Activated CD8-positive, alpha-beta T cell treated with anti-CD3 and anti-CD28 coated beads, Interleukin-2, amount 10 ng/mL, durations not matched to agents 7 days and 5 days (primary cell): Measurements from ENCODE around the gene SYTL5. TPM values are rescaled to one million over a fixed set of nuclear protein-coding genes. Genes with fewer than 3 reads are reported as not detected.

Source experiments
- ATAC-seq: fragments of 150-1000 bp; cut with Tn5 transposase; one replicate; pipeline ENCODE4 v1.10.0; 2021; ENCODE audit warnings: moderate library complexity
- CTCF ChIA-PET: fragments of 350-600 bp; sonication (Branson Sonifier 250); formaldehyde crosslinking; loops from one replicate; lab custom pipeline; 2021; ENCODE audit warnings: antibody characterized with exemption; lab: Charles Lee
- POLR2A ChIA-PET: fragments of 350-600 bp; sonication (Branson Sonifier 250); formaldehyde crosslinking; loops from one replicate; lab custom pipeline; 2021; ENCODE audit warnings: antibody characterized with exemption; lab: Charles Lee
- DNase-seq: peaks from one replicate; pipeline ENCODE4 v3.0.0-alpha.2; 2020
- H3K27ac Mint-ChIP-seq: one replicate; pipeline ENCODE4 v1.8.0; 2021; ENCODE audit warnings: mild to moderate bottlenecking, mixed read lengths
- H3K27me3 Mint-ChIP-seq: one replicate; pipeline ENCODE4 v1.8.0; 2021; ENCODE audit warnings: low read depth, mixed read lengths
- H3K36me3 Mint-ChIP-seq: one replicate; pipeline ENCODE4 v1.8.0; 2021; ENCODE audit warnings: low read depth, mixed read lengths
- H3K4me1 Mint-ChIP-seq: one replicate; pipeline ENCODE4 v1.8.0; 2021; ENCODE audit warnings: low read depth, mixed read lengths
- H3K4me3 Mint-ChIP-seq: one replicate; pipeline ENCODE4 v1.8.0; 2021; ENCODE audit warnings: mild to moderate bottlenecking, mixed read lengths
- H3K9me3 Mint-ChIP-seq: one replicate; pipeline ENCODE4 v1.8.0; 2022; ENCODE audit warnings: mixed read lengths; ENCODE audit not compliant: insufficient read depth
- total RNA-seq, 2 experiments: library from RNA; stranded (reverse); gene quantifications; one replicate each; pipeline ENCODE4 v1.2.3, GENCODE V29; 2021

The SYTL5 gene
- total RNA-seq, 2 experiments from 2014 or later = not detected

- H3K4me3 Mint-ChIP-seq = no peak overlapping the region
- H3K27me3 Mint-ChIP-seq = no peaks in the 10 kb centered on the region
- no peaks in the 10 kb centered on the region for H3K36me3 Mint-ChIP-seq
- ChIA-PET POLR2A (interaction anchor here (1.1 kb wide), 1 partner anchor 64 kb away, joined by 3 read pairs; no protein-coding TSS in a partner anchor), CTCF (interaction anchor here (1.0 kb wide), 1 partner anchor 13 kb away, joined by 3 read pairs; no protein-coding TSS in a partner anchor)
- ATAC-seq (no peak), DNase-seq (peak; percentile 21)
- no peaks in the 10 kb centered on the region for H3K9me3 Mint-ChIP-seq
- no peaks in the 10 kb centered on the region for H3K4me1 Mint-ChIP-seq
- no peak overlapping the region for H3K27ac Mint-ChIP-seq
Measured at GRCh38 chrX:37993837-37994619, 12.3 kb upstream of the SYTL5 start.

GRCh38 chrX:37995428-37995827 lies 10.9 kb upstream of the SYTL5 start:
- no peaks in the 10 kb centered on the region for H3K36me3 Mint-ChIP-seq
- H3K27ac Mint-ChIP-seq = no peak overlapping the region
- DNase-seq (no peak), ATAC-seq (no peak)
- CTCF ChIA-PET = interaction anchor here (1.0 kb wide), 1 partner anchor 14 kb away, joined by 3 read pairs; no protein-coding TSS in a partner anchor
- no peak overlapping the region for H3K4me3 Mint-ChIP-seq
- POLR2A ChIA-PET = interaction anchor here (1.1 kb wide), 1 partner anchor 65 kb away, joined by 3 read pairs; no protein-coding TSS in a partner anchor
- no peaks in the 10 kb centered on the region for H3K4me1 Mint-ChIP-seq
- H3K9me3 Mint-ChIP-seq = no peaks in the 10 kb centered on the region
- no peaks in the 10 kb centered on the region for H3K27me3 Mint-ChIP-seq

- no peaks in the 10 kb centered on the region for H3K36me3 Mint-ChIP-seq
- H3K9me3 Mint-ChIP-seq = no peaks in the 10 kb centered on the region
- no peak overlapping the region for H3K4me3 Mint-ChIP-seq
- H3K27me3 Mint-ChIP-seq = no peaks in the 10 kb centered on the region
- ChIA-PET CTCF (no interaction called here), POLR2A (no interaction called here)
- no peak overlapping the region for H3K27ac Mint-ChIP-seq
- DNase-seq (no peak), ATAC-seq (no peak)
- no peaks in the 10 kb centered on the region for H3K4me1 Mint-ChIP-seq
Measured at GRCh38 chrX:37997096-37997495, 9.3 kb upstream of the SYTL5 start.

DNA sequence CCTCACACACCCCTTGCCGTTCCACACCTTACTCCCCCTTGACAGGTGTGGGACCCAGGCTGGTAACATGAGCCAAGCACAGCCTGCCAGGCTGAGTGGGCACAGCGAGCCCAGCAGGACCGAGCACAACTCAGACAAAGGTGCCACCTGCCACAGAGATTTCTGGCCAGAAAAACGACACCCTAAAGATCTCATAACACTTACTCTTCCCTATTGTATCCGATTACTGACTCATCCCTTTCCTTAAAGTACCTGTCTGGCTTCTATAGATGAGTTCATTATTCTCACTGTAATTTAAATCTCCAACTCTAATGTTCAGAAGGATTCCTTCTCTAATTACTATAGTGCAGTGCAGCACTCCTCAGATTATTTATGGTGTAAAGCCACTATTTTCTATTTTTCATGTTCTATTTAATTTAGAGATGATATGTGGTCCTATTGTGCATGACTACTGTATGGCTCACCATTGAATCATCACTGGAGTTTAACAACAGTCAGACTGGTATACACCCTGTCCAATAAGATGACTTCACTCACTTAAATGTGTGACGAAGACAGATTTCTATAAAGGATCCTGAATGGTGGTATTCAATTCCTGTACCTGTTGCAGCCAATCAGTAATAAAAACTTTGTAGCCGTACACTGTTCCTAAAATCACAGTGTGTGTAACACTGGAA lies 7.6 kb upstream of the SYTL5 start:
- Mint-ChIP-seq H3K27ac (no peak overlapping the region), H3K27me3 (no peaks in the 10 kb centered on the region), H3K9me3 (no peaks in the 10 kb centered on the region), H3K4me3 (no peak overlapping the region), H3K4me1 (no peaks in the 10 kb centered on the region), H3K36me3 (no peaks in the 10 kb centered on the region)
- ChIA-PET CTCF (no interaction called here), POLR2A (no interaction called here)
- DNase-seq = no peak
- ATAC-seq = no peak

DNA sequence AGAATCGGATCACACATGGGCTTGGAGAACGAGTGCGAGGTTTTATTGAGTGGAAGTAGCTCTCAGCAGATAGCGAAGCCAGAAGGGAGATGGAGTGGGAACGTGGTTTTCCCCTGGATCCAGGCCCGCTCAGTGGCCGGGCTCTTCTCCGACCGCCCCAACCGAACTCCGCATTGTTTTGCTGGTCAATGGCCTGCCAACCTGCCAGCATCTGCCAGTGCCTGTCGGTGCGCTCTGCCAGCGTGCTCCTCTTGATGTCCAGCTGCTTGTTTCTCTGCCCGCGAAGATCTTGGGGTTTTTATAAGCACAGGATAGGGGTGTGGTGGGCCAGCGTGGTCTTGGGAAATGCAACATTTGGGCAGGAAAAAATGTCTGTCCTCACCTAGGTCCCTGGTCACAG lies 5.6 kb upstream of the SYTL5 start:
- no peak overlapping the region for H3K27ac Mint-ChIP-seq
- ATAC-seq = no peak
- POLR2A ChIA-PET = no interaction called here
- H3K9me3 Mint-ChIP-seq = no peaks in the 10 kb centered on the region
- no peak for DNase-seq
- H3K27me3 Mint-ChIP-seq = no peaks in the 10 kb centered on the region
- CTCF ChIA-PET = no interaction called here
- H3K4me3 Mint-ChIP-seq = no peak overlapping the region
- no peaks in the 10 kb centered on the region for H3K36me3 Mint-ChIP-seq
- H3K4me1 Mint-ChIP-seq = no peaks in the 10 kb centered on the region

DNA sequence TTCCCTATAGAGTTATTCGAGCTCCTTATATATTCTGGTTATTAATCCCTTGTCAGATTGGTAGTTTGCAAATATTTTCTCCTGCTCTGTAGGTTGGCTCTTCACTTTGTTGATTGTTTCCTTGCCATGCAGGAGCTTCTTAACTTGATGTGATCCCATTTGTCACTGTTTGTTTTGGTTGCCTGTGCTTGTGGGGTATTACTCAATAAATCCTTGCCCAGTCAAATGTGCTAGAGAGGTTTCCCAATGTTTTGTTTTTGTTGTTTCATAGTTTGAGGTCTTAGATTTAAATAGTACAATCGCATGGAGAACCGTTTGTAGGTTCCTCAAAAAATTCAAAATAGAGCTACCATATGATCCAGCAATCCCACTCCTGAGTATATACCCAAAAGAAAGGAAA lies 2.3 kb upstream of the SYTL5 start:
- CTCF ChIA-PET = no interaction called here
- no peak overlapping the region for H3K4me3 Mint-ChIP-seq
- DNase-seq = no peak
- ATAC-seq = no peak
- H3K36me3 Mint-ChIP-seq = no peaks in the 10 kb centered on the region
- POLR2A ChIA-PET = no interaction called here
- peaks cover 2% of the 10 kb centered on the region for H3K27me3 Mint-ChIP-seq
- H3K9me3 Mint-ChIP-seq = no peaks in the 10 kb centered on the region
- H3K4me1 Mint-ChIP-seq = no peaks in the 10 kb centered on the region
- no peak overlapping the region for H3K27ac Mint-ChIP-seq

DNA sequence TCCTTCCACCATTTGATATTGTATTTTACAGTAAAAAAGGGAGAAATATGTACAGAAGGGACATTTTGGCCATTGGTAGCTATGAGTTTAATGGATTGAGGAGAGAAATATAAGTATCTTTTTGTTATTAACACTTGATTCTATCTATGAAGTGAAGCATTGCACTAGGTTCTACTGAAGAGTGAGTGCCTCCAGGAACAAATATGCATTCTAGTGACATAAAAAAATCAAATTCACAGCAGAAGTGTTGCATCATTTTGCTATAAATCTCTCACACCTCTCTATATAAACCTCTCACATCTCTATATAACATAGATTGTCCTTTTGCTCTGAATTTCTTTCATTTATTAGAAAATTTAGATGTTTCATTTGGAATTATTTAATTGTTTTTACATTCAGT lies 425 bp downstream of the SYTL5 start:
- Mint-ChIP-seq H3K4me3 (no peak overlapping the region), H3K27me3 (peaks cover 2% of the 10 kb centered on the region), H3K4me1 (no peaks in the 10 kb centered on the region), H3K9me3 (no peaks in the 10 kb centered on the region), H3K27ac (no peak overlapping the region), H3K36me3 (no peaks in the 10 kb centered on the region)
- ChIA-PET POLR2A (no interaction called here), CTCF (no interaction called here)
- no peak for DNase-seq
- no peak for ATAC-seq

GRCh38 chrX:38008658-38009057 lies 2.3 kb downstream of the SYTL5 start:
- no peak for DNase-seq
- Mint-ChIP-seq H3K36me3 (no peaks in the 10 kb centered on the region), H3K27me3 (peaks cover 4% of the 10 kb centered on the region), H3K9me3 (no peaks in the 10 kb centered on the region), H3K4me1 (no peaks in the 10 kb centered on the region), H3K4me3 (no peak overlapping the region), H3K27ac (no peak overlapping the region)
- POLR2A ChIA-PET = no interaction called here
- no peak for ATAC-seq
- CTCF ChIA-PET = no interaction called here

GRCh38 chrX:38009641-38010040 lies 3.3 kb downstream of the SYTL5 start:
- DNase-seq (no peak), ATAC-seq (no peak)
- Mint-ChIP-seq H3K27me3 (peaks cover 5% of the 10 kb centered on the region), H3K27ac (no peak overlapping the region), H3K4me3 (no peak overlapping the region), H3K36me3 (no peaks in the 10 kb centered on the region), H3K4me1 (no peaks in the 10 kb centered on the region), H3K9me3 (no peaks in the 10 kb centered on the region)
- POLR2A ChIA-PET = no interaction called here
- CTCF ChIA-PET = no interaction called here

GRCh38 chrX:38018766-38019425 lies 12.5 kb downstream of the SYTL5 start:
- H3K36me3 Mint-ChIP-seq = no peaks in the 10 kb centered on the region
- no peak for ATAC-seq
- H3K4me3 Mint-ChIP-seq = no peak overlapping the region

DNA sequence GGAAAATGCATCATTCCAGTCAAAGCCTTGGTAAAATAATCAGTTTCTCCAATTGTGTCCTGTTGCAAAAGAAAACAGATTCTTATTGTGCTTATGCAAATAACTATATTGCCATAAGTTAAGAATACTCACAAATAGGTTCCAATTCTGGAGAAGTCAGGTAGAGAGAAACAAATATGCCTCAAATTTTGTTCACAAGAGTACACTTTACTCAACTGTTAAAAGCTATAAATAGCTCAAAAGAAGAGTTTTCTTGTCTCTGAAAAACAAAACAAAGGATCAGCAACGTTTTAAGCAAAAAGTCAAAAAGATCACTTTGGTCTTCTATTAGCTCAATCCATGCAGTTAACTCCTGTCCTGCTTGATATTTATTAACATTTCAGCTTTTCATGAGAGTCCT lies 21.9 kb downstream of the SYTL5 start:
- Mint-ChIP-seq H3K4me3 (no peak overlapping the region), H3K27me3 (no peaks in the 10 kb centered on the region), H3K36me3 (no peaks in the 10 kb centered on the region), H3K9me3 (no peaks in the 10 kb centered on the region), H3K27ac (no peak overlapping the region), H3K4me1 (no peaks in the 10 kb centered on the region)
- ATAC-seq = no peak
- no peak for DNase-seq
- ChIA-PET CTCF (no interaction called here), POLR2A (no interaction called here)

More at GRCh38 chrX:38018766-38019425, 12.5 kb downstream of the SYTL5 start:
- Mint-ChIP-seq H3K9me3 (no peaks in the 10 kb centered on the region), H3K27me3 (peaks cover 3% of the 10 kb centered on the region), H3K4me1 (no peaks in the 10 kb centered on the region), H3K27ac (no peak overlapping the region)
- ChIA-PET POLR2A (no interaction called here), CTCF (no interaction called here)
- DNase-seq = no peak

- H3K4me1 Mint-ChIP-seq = no peaks in the 10 kb centered on the region
- H3K36me3 Mint-ChIP-seq = no peaks in the 10 kb centered on the region
- H3K4me3 Mint-ChIP-seq = no peak overlapping the region
- no peaks in the 10 kb centered on the region for H3K9me3 Mint-ChIP-seq
- ATAC-seq (no peak), DNase-seq (no peak)
- ChIA-PET POLR2A (no interaction called here), CTCF (no interaction called here)
- no peaks in the 10 kb centered on the region for H3K27me3 Mint-ChIP-seq
- H3K27ac Mint-ChIP-seq = no peak overlapping the region
Measured at GRCh38 chrX:38036466-38036865, 30.1 kb downstream of the SYTL5 start.
